HG02973 (cell line): Measurements from ENCODE around the gene MB21D2.
"Not testable (repeated sequence)": the region's sequence is repeated elsewhere in the genome, so short reads cannot be mapped to it uniquely, and the experiment has no call there.

Experiments
- ATAC-seq: cut with Tn5 transposase; IDR thresholded peaks from one replicate; pipeline ENCODE4 v1.9.1; 2021; ENCODE audit warnings: moderate library complexity; ENCODE audit not compliant: unreplicated experiment

The MB21D2 gene, protein sequence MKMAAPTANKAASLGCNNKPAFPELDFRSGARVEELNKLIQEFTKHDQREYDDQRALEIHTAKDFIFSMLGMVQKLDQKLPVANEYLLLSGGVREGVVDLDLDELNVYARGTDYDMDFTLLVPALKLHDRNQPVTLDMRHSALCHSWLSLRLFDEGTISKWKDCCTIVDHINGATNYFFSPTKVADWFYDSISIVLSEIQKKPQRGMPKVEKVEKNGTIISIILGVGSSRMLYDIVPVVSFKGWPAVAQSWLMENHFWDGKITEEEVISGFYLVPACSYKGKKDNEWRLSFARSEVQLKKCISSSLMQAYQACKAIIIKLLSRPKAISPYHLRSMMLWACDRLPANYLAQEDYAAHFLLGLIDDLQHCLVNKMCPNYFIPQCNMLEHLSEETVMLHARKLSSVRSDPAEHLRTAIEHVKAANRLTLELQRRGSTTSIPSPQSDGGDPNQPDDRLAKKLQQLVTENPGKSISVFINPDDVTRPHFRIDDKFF

GRCh38 chr3:192917404-192918274, at the start of gene MB21D2:
TSS of gene MB21D2 (minus strand) at chr3:192917856. CDS start at chr3:192917840, 16 bp downstream.
- peak; percentile 53 for ATAC-seq

GRCh38 chr3:192964959-192965719, 47.5 kb upstream of the MB21D2 start:
- ATAC-seq = not testable (repeated sequence)

DNA sequence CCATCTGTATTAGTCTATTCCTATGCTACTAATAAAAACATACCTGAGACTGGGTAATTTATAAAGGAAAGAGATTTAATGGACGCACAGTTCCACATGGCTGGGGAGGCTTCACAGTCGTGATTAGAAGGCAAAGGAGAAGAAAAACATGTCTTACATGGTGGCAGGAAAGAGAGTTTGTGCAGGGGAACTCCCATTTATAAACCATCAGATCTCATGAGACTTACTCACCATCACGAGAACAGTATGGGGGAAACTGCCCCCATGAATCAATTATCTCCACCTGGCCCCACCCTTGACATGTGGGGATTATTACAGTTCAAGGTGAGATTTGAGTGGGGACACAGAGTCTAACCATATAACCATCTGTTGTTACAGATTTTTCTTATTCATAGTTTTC, 42.1 kb upstream of the MB21D2 start:
- ATAC-seq = no peak

DNA sequence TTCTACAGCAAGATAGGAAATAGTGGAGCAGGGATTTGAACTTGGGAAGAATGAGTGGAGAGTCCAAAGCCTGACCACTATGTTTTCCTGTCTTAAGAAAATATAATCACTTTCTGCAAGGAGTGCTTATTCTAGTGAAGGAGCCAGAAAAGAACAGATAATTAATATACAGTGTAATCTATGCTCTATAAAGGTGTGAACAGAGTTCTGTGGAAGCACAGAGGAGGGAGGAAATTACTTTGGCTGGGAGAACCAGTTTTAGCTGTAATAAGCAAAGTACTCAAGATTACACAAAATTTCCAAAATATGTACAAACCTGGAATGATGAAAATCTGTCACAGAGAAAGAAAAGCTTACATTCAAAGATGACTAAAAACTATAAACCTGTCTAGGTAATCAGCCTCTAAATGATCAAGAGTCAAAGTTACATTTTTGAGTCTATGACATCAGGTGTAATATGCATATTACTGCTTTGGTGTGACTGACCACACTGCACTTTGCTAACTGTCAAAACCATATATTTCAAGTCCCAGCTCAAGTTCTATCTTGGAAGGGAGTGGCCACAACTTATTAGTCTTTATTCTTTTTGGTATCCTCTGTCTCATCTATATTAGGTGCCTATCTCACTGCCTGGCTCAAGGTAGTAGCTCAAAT, 40.7 kb upstream of the MB21D2 start:
- no peak for ATAC-seq

- ATAC-seq = no peak
Measured at GRCh38 chr3:192957441-192958021, 39.9 kb upstream of the MB21D2 start.

- no peak for ATAC-seq
Measured at GRCh38 chr3:192953926-192954325, 36.3 kb upstream of the MB21D2 start.

DNA sequence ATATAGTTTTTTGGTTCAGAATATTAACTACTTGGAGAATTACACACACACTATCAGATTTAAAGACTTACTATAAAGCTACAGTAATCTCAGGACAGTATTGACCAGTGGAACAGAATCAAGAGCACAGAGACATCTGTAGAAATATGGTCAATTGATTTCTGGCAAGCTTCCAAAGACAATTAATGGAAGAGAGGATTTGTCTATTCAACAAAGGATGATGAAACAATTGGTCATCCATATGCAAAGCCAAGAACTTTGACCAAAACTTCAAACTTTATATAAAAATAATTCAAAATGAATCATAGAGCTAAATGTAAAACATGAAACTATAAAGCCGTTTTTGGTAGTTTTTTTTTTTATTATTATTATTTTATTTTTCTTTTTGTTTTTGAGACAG, 29.8 kb upstream of the MB21D2 start:
- no peak for ATAC-seq

GRCh38 chr3:192943393-192943792, 25.7 kb upstream of the MB21D2 start:
- no peak for ATAC-seq

- ATAC-seq = no peak
Measured at GRCh38 chr3:192942625-192943024, 25.0 kb upstream of the MB21D2 start.

DNA sequence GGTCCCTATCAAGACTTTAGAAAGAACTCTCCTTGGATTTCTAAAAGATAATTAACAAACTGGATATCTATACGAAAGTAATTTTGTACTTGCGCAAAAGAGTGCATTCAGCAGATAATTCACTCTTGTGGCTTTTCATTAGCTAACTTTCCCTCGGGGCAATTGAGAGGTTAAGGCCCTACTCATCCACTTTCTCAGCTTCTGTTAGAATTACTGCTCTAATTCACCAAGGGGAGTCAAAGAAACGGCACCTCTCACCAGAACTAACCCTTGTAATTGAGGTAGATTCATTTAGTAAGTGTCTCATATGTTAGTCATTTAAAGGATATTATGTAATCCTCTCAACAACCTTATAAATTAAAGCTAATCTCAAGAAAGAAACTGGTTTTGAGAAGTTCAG, 22.5 kb upstream of the MB21D2 start:
- ATAC-seq = no peak

- ATAC-seq = no peak
Measured at GRCh38 chr3:192935441-192935840, 17.8 kb upstream of the MB21D2 start.

DNA sequence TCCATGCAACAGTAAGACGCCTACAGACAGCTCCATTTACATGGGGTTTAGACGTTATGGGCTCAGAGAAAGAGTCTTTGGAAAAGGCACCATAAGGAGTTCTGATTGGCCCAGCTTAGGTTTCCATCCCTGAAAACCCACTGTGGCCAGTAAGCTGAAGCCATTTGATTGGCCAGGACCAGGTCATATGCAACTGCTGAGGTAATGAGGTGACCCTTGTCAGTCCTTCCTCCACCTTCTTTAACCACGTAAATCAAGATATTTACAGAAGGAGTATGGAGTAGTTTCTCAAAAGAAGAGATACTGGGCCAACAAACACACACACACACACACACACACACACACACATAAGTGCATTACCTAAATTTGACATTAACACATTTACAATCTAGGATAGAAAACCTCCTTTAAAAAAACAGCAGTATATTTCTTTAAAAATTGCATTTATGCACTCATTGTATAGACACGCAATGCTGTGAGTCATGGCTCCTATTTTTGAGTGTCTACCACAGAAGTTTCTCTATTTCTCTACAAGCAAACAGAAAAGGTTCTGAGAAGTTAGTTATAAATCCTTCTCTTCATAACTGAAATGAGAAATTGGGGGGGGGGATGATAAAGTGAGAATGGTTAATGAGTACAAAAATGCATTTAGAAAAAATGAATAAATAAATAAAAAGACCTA, 16.3 kb upstream of the MB21D2 start:
- ATAC-seq = no peak

DNA sequence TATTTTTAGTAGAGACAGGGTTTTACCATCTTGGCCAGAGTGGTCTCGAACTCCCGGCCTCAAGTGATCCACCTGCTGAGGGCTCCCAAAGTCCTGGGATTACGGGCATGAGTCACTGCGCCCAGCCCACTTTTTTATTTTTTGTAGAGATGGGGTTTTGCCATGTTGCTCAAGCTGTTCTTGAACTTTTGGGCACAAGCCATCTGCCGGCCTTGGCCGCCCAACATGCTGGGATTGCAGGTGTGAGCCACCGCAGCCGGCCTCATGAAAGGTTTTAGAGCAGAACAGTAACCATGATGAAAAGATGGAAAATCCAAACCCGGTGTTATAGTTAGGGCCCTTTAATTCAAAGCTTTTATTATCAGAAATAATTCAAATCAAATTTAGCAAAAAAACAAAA, 15.6 kb upstream of the MB21D2 start:
- no peak for ATAC-seq

- ATAC-seq = no peak
Measured at GRCh38 chr3:192931825-192932224, 14.2 kb upstream of the MB21D2 start.

- ATAC-seq = no peak
Measured at GRCh38 chr3:192930577-192930976, 12.9 kb upstream of the MB21D2 start.

GRCh38 chr3:192929755-192930547, 12.3 kb upstream of the MB21D2 start:
- no peak for ATAC-seq

DNA sequence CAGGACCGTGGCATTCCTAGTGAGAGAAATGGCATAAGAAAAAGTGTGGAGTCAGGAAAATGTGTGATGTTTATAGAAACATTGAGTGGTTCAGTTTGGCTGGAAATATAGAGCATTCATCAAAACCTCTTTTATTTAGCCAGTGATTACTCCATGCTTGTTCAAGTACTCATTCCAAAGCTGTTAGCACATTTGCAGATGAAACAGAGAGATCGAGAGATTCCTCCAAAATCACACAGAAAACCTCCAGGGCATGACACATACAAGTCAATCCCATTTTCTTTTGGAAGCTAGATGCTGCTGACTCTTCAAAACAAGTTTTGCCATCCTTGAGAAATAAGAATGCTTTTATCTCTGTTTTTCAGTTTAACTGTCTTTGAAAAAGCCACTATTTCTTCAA, 11.5 kb upstream of the MB21D2 start:
- ATAC-seq = no peak

DNA sequence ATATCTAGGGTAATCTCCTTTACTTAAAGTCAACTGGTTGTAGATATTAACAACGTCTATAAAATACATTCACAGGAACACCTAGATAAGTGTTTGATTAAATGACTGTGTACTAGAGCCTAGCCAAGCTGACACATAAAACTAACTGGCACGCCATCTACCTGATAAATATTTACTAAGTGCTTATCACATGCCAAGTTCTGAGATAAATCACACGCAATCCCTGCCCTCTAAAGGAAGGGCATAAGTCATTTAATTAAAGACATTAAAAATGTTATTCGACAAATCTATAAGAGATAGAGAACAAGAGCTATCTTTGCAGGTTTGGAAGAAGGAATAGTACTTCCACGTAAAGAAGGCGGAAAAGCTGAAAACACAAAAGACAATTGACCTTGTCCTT, 11.1 kb upstream of the MB21D2 start:
- no peak for ATAC-seq

- no peak for ATAC-seq
Measured at GRCh38 chr3:192928016-192928415, 10.4 kb upstream of the MB21D2 start.
